ENCODE results near the gene MC1R.

- TF ChIP-seq CTCF (conservative IDR thresholded peaks at IDR 0.05) (no peak), EZH2 (IDR thresholded peaks at IDR 0.05; ENCODE audit: low read depth) (no peak)
Measured at GRCh38 chr16:89880477-89881367, 37.9 kb upstream of the MC1R start.
